Measurements from ENCODE around the gene AKAP13.
"Not testable (repeated sequence)": the region's sequence is repeated elsewhere in the genome, so short reads cannot be mapped to it uniquely, and the experiment has no call there.

AKAP13 gene

DNA sequence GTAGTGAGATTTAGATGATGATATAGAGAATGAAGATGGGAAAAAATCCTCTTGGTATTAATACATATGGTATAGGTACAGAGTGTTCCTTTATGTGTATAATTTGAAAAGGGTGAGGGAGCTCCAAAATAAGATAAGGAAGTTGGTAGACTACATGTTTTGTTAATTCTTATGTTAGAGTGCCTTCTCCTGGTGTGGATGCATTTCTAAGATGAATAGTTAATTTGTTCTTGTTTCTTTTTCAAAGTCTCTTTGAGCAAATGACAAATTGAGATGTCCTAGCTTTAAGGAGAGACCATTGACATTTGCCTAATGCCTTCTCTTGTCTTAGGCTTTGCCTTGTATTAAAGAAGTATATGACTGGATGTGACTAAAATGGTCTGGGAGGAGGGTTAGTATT is 34.1 kb downstream of the AKAP13 start:
- no peak for DNase-seq

- DNase-seq: no peak
Measured at GRCh38 chr15:85414991-85415390, 34.6 kb downstream of the AKAP13 start.

DNA sequence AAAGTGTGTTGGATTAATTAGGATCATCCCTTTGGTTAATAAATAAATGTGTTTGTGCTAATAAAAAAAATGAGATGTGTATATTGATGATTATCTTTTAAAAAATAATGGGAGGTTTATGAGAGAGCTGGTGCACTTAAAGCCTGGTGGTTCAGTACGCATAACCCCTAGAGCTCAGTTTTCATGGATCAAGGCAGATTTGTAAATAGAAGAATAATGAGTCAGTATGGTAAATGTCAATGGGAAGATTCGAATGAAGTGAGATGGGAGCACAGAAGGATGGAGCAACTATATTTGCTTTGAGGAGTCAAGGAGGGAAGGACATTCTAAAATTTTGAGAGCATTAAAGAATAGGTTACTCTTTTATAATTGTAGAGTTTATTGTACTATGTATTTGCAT is 35.4 kb downstream of the AKAP13 start:
- no peak for DNase-seq

GRCh38 chr15:85417276-85417675 is 36.9 kb downstream of the AKAP13 start:
- no peak for DNase-seq

GRCh38 chr15:85419161-85419560 is 38.8 kb downstream of the AKAP13 start:
- DNase-seq: no peak

- DNase-seq: no peak
Measured at GRCh38 chr15:85421116-85421925, 40.9 kb downstream of the AKAP13 start.

GRCh38 chr15:85422607-85423006 is 42.2 kb downstream of the AKAP13 start:
- DNase-seq: no peak

GRCh38 chr15:85423256-85423655 is 42.9 kb downstream of the AKAP13 start:
- no peak for DNase-seq

GRCh38 chr15:85424154-85424553 is 43.8 kb downstream of the AKAP13 start:
- no peak for DNase-seq

DNA sequence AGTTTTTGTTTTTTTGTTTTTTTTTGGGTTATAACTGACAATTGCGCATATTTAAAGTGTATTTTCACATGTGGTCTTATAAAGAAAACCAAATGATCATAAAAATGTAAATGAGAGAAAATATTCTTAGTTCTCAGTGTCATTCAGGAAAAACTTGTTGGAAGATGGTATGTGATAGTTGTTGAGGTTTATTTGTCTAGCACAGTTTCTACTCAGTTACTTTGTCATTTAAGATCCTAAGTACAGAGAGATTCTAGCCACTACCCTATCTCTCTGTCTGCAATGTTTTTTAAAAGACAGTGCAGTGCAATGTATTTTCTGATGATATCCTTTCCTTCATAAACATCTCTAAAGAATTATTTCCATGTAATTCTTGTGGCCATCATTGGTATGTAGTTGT is 46.1 kb downstream of the AKAP13 start:
- DNase-seq: no peak

- no peak for DNase-seq
Measured at GRCh38 chr15:85427286-85428028, 47.1 kb downstream of the AKAP13 start.

- no peak for DNase-seq
Measured at GRCh38 chr15:85429522-85429921, 49.1 kb downstream of the AKAP13 start.

GRCh38 chr15:85430406-85431204 is 50.2 kb downstream of the AKAP13 start:
- no peak for DNase-seq

DNA sequence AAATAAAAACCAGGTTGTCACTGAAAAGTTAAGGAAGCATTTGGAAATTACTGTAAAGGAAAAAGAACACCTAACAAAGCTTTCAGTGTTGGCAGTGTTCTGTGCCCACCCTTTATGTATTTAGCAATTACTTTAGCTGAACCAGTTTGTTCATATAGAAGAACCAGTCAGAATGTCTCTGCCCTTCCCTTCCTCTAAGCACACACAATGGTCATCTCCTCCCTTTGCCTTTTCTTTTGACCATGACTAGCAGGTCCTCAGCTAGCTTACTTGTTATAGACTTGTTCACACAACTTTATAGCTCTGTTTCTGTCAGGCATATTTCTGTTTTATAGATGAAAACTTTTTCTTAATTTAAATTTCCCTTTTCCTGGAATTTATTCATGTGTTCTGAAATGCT is 59.6 kb downstream of the AKAP13 start:
- no peak for DNase-seq

DNA sequence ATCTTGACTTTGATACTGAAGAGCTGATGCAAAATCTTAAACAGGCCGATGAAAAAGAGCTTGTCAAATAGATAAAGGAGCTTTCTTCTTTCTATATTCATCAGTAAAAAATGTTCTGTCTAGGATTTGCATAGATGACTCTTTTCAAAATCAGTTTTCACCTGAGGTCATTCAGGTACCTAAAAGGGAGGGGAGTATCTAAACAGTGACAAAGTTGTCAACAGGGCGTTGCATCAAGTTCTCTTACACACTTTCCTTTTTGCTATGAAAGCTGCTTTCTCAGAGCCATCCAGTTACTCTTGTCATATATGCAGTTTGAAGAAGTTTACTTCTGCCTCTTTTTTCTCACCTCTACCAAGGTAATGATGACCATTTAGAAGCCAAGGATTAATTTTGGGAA is 60.0 kb downstream of the AKAP13 start:
- DNase-seq: no peak

DNA sequence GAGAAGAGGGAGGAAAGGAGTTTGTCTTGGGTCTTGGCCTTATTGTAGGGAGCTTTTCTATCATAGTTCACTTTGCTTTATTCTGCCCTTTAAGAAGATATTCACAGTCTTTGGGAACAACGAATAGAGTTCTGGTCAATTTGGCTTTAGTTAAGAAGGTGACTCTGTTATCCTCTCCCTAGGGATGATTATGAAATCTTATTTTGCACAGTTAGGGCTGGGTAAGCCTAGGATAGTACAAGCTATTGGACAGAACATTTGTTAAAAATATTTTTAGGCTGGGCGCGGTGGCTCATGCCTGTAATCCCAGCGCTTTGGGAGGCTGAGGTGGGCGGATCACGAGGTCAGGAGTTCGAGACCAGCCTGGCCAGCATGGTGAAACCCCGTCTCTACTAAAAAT is 61.5 kb downstream of the AKAP13 start:
- not testable (repeated sequence) for DNase-seq

- no peak for DNase-seq
Measured at GRCh38 chr15:85443046-85443445, 62.6 kb downstream of the AKAP13 start.

DNA sequence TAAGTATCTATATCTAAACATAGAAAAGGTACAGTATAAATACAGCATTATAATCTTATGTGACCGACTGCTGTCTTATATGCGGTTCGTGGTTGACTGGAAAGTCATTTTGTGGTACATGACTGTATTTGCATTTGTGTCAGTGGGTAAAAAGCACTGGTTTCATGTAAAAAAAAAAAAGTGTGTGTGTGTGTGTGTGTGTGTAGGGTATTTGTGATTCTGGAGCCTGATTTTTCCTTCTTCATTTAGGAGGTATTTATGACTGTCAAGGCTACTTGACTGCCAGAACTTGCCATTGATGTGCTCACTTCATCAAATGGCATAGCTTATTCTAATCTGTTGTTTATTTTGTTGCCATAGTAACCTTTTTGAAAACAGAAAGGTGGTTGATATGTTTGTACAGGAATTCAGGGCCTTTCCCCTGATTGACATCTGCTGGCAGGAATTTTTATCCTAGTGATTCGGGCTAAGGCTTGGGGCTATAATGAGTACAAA is 63.2 kb downstream of the AKAP13 start:
- no peak for DNase-seq

DNA sequence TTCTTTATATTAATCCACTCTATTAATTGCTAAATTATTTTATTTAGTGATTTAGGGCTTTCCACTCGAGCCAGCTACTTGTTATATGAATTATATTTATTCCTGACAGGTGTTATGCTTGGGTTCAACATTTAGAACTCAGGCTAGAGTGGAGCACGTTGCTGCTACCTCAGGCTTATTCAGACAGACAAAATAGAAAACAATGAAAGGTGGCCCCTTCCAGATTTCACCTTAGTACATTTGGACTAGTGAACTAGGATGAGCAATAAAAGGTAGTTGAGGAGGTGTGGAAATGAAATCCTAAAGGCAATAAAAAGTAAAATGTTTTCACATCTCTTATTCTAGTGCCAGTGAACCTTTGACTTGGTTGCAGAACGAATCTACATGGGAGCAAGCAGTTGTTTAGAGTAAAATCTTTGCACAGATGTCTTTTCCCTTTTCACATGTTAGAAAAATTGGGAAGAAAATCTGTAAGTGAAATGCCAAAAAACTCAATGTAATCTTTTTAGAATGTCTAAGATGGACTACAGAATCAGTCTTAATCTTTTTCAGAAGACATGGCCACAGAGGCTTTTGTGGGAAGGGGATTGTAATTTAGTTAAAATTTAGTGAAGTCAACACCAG is 63.8 kb downstream of the AKAP13 start:
- DNase-seq: no peak

DNA sequence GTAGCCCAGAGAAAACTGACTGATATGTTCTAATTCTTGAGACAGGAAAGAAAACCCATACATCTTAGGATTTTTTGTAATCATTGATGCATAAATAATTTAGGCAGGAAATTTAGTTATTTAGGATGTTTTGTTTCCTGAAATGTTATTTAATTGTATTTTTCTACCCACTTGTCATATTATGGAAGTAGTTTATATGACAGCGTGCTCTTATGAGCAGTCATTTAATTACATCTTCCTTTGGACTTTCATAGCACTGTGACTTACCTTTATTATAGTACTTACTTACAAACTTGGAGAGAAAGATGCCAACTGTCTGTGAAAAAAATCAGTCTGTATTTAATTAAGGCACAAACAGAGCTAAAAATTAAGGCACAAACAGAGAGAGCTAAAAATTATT is 65.0 kb downstream of the AKAP13 start:
- no peak for DNase-seq

- no peak for DNase-seq
Measured at GRCh38 chr15:85451099-85451700, 70.8 kb downstream of the AKAP13 start.

- no peak for DNase-seq
Measured at GRCh38 chr15:85452436-85452835, 72.0 kb downstream of the AKAP13 start.

All from activated naive CD4-positive, alpha-beta T cell treated with Interleukin-2 at 50 U/mL for 16 hours (primary cell).